PC-3 (cell line): Measurements from ENCODE around the gene ANAPC2. TPM values are rescaled to one million over a fixed set of nuclear protein-coding genes. Genes with fewer than 3 reads are reported as not detected.

Experiments
- ATAC-seq: fragments of 200-7000 bp; cut with Tn5 transposase; 2 replicates; pipeline ENCODE4 v1.9.1; 2020; ENCODE audit warnings: mild to moderate bottlenecking, moderate library complexity
- BruUV-seq: library from RNA; stranded (reverse); fragments of 400-500 nt; replicated peaks from 2 replicates; lab custom pipeline; 2021; lab: Mats Ljungman, UMichigan
- CTCF ChIA-PET: fragments of 300-600 bp; sonication (Branson Sonifier 250); formaldehyde crosslinking; loops from one replicate; lab custom pipeline; 2022; ENCODE audit warnings: antibody characterized with exemption; lab: Charles Lee
- POLR2A ChIA-PET: fragments of 300-600 bp; sonication (Branson Sonifier 250); formaldehyde crosslinking; loops from one replicate; lab custom pipeline; 2022; ENCODE audit warnings: antibody characterized with exemption; ENCODE audit not compliant: unreplicated experiment; lab: Charles Lee
- DNase-seq: peaks from one replicate; pipeline ENCODE4 v3.0.0-alpha.2; 2015
- H2AFZ ChIP-seq: fragments of 300-600 bp; sonication (generic); 2 replicates; pipeline ENCODE4 v1.6.0; 2016; ENCODE audit warnings: antibody characterized with exemption, low read length
- H3F3A ChIP-seq: fragments of 300-600 bp; sonication (generic); one replicate; pipeline ENCODE4 v1.6.0; 2017; ENCODE audit warnings: antibody characterized with exemption, low read length, control low read depth, mild to moderate bottlenecking; ENCODE audit not compliant: unreplicated experiment
- H3K27ac ChIP-seq: fragments of 300-600 bp; sonication (generic); 2 replicates; pipeline ENCODE4 v1.5.1; 2016; ENCODE audit warnings: mild to moderate bottlenecking, low read length
- H3K27me3 ChIP-seq: fragments of 300-600 bp; sonication (generic); 2 replicates; pipeline ENCODE4 v1.6.1; 2016; ENCODE audit warnings: low read length, mixed read lengths
- H3K36me3 ChIP-seq: fragments of 300-600 bp; sonication (generic); 2 replicates; pipeline ENCODE4 v1.6.1; 2016; ENCODE audit warnings: low read depth, mixed run types, low read length, mixed read lengths
- H3K4me1 ChIP-seq: fragments of 300-600 bp; sonication (generic); 2 replicates; pipeline ENCODE4 v1.5.1; 2016; ENCODE audit warnings: low read length; ENCODE audit not compliant: insufficient read depth
- H3K4me2 ChIP-seq: fragments of 300-600 bp; sonication (generic); 2 replicates; pipeline ENCODE4 v1.6.0; 2016; ENCODE audit warnings: low read length
- H3K4me3 ChIP-seq: fragments of 300-600 bp; sonication (generic); 2 replicates; pipeline ENCODE4 v1.5.1; 2016; ENCODE audit warnings: mild to moderate bottlenecking, low read length, mixed read lengths
- H3K79me2 ChIP-seq: fragments of 300-600 bp; sonication (generic); 2 replicates; pipeline ENCODE4 v1.6.1; 2017; ENCODE audit warnings: low read length, mixed read lengths
- H3K9ac ChIP-seq: fragments of 300-600 bp; sonication (generic); 2 replicates; pipeline ENCODE4 v1.6.0; 2016; ENCODE audit warnings: mild to moderate bottlenecking, low read length
- H3K9me2 ChIP-seq: fragments of 300-600 bp; sonication (generic); replicated peaks from 2 replicates; pipeline ENCODE4 v1.6.1; 2016; ENCODE audit warnings: mixed run types, low read length, mixed read lengths
- H3K9me3 ChIP-seq: fragments of 300-600 bp; sonication (generic); 2 replicates; pipeline ENCODE4 v1.6.1; 2016; ENCODE audit warnings: low read length, mixed read lengths
- H4K20me1 ChIP-seq: fragments of 300-600 bp; sonication (generic); 2 replicates; pipeline ENCODE4 v1.6.1; 2016; ENCODE audit warnings: low read length, mixed read lengths
- EZH2 ChIP-seq: fragments of 300-600 bp; sonication (generic); IDR thresholded peaks from one replicate; pipeline ENCODE4 v1.6.1; 2017; ENCODE audit warnings: antibody characterized with exemption, mild to moderate bottlenecking, low read length; ENCODE audit not compliant: unreplicated experiment
- EZH2phosphoT487 ChIP-seq: fragments of 300-600 bp; sonication (generic); IDR thresholded peaks from 2 replicates; pipeline ENCODE4 v1.6.1; 2018; ENCODE audit warnings: mild to moderate bottlenecking, antibody characterized with exemption, low read length, borderline replicate concordance
- intact Hi-C: fragments of 100-400 bp; cut with micrococcal nuclease; formaldehyde crosslinking; loops from 2 replicates; pipeline ENCODE4 v1.9.0; 2023
- total RNA-seq: library from RNA; depleted of rRNA; stranded (reverse); fragments of >200 nt; gene quantifications from 2 replicates; pipeline ENCODE4 v1.2.3, GENCODE V29; 2014
- TF ChIP-seq, protein P1 (sequence below): fragments of 300-600 bp; sonication (generic); conservative IDR thresholded peaks from 2 replicates; pipeline ENCODE4 v1.5.1; 2017; ENCODE audit warnings: antibody characterized with exemption, low read depth, mild to moderate bottlenecking, low read length

Gene ANAPC2
- total RNA-seq, 1 experiment from 2014 or later: 21.6 TPM

DNA sequence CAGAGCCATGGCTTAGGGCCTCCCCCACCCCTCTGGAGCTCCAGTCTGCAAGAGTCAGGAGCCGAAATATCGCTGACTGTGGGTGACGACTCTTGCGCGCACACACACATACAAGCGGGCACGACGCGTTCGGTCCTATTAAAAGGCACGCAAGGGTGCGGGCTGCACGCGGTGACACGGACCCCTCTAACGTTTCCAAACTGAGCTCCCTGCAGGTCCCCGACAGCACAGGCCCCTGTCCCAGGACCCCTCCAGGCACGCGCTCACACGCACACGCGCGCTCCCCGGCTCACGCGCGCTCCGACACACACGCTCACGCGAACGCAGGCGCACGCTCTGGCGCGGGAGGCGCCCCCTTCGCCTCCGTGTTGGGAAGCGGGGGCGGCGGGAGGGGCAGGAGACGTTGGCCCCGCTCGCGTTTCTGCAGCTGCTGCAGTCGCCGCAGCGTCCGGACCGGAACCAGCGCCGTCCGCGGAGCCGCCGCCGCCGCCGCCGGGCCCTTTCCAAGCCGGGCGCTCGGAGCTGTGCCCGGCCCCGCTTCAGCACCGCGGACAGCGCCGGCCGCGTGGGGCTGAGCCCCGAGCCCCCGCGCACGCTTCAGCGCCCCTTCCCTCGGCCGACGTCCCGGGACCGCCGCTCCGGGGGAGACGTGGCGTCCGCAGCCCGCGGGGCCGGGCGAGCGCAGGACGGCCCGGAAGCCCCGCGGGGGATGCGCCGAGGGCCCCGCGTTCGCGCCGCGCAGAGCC lies 49.5 kb downstream of the ANAPC2 start, which contains the start of gene GRIN1:
Gene GRIN1, plus strand, starts transcription at position 433 of the 746 bp plus-strand sequence. CDS start 333 bp downstream, outside the sequence.
- Histone ChIP-seq H3K9ac (no peak within 1 kb of the TSS), H3K4me3 (no peak within 1 kb of the TSS), H3K4me2 (no peak within 1 kb of the TSS), H3K9me3 (no peaks in the 10 kb centered on the region), H2AFZ (no peak within 1 kb of the TSS), H3K27ac (no peak within 1 kb of the TSS), H3K4me1 (no peaks in the 10 kb centered on the region), H4K20me1 (no peaks in the 10 kb centered on the region), H3K79me2 (no peaks in the 10 kb centered on the region), H3K36me3 (no peaks in the 10 kb centered on the region), H3F3A (no peaks in the 10 kb centered on the region), H3K9me2 (no peaks in the 10 kb centered on the region), H3K27me3 (peaks cover 10% of the 10 kb centered on the region; the same call in 1 of the 2 replicates)
- CTCF ChIA-PET: no interaction called here
- intact Hi-C loops: no loop called here
- DNase-seq (no peak), ATAC-seq (no peak)
- POLR2A ChIA-PET: no interaction called here
- BruUV-seq: no TSS peak
- TF ChIP-seq EZH2phosphoT487 (no peak), EZH2 (no peak)
- TF ChIP-seq, protein P1, sequence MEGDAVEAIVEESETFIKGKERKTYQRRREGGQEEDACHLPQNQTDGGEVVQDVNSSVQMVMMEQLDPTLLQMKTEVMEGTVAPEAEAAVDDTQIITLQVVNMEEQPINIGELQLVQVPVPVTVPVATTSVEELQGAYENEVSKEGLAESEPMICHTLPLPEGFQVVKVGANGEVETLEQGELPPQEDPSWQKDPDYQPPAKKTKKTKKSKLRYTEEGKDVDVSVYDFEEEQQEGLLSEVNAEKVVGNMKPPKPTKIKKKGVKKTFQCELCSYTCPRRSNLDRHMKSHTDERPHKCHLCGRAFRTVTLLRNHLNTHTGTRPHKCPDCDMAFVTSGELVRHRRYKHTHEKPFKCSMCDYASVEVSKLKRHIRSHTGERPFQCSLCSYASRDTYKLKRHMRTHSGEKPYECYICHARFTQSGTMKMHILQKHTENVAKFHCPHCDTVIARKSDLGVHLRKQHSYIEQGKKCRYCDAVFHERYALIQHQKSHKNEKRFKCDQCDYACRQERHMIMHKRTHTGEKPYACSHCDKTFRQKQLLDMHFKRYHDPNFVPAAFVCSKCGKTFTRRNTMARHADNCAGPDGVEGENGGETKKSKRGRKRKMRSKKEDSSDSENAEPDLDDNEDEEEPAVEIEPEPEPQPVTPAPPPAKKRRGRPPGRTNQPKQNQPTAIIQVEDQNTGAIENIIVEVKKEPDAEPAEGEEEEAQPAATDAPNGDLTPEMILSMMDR: no peak

DNA sequence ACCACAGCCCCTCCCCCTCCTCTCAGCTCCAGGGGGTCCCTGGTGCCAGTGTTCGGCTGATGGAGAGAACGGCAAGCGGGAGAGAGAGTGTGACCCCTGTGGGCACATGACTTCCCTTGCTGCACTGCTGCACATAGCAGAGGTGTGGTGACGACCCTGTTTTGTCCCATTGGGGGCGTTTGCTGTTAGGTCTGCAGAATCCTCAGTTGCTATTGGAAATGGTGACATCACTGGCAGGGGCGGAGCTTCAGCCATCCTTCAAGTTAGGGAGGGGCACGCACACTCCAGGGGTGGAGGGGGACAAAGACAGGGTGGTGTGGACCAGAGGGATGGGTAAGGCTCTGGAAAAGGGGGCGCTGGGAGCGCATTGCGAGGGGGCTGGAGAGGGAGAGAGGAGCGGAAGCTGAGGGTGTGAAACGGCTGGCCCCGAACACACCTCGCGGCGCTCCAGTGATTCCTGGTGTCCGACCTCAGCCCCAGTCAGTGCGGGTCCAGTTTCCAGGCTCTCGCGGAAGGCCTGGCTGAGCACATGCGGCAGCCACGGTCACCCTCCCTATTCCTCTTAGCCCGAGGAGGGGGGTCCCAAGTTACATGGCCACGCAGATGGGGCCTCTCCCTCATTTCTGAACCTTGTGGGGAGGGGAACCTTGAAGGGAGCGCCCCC lies 50.2 kb downstream of the ANAPC2 start:
- Histone ChIP-seq H3F3A (no peaks in the 10 kb centered on the region), H3K27ac (no peak overlapping the region), H2AFZ (no peak overlapping the region), H3K9ac (no peak overlapping the region), H3K9me3 (no peaks in the 10 kb centered on the region), H3K9me2 (no peaks in the 10 kb centered on the region), H4K20me1 (no peaks in the 10 kb centered on the region), H3K4me2 (no peak overlapping the region), H3K36me3 (no peaks in the 10 kb centered on the region), H3K4me1 (no peaks in the 10 kb centered on the region), H3K27me3 (peaks cover 10% of the 10 kb centered on the region; the same call in 1 of the 2 replicates), H3K79me2 (no peaks in the 10 kb centered on the region), H3K4me3 (no peak overlapping the region)
- intact Hi-C loops: no loop called here
- ChIA-PET POLR2A (no interaction called here), CTCF (no interaction called here)
- no peak for DNase-seq
- no peak; the same call in 1 of the 2 replicates for ATAC-seq
- BruUV-seq: no TSS peak
- TF ChIP-seq EZH2: no peak

DNA sequence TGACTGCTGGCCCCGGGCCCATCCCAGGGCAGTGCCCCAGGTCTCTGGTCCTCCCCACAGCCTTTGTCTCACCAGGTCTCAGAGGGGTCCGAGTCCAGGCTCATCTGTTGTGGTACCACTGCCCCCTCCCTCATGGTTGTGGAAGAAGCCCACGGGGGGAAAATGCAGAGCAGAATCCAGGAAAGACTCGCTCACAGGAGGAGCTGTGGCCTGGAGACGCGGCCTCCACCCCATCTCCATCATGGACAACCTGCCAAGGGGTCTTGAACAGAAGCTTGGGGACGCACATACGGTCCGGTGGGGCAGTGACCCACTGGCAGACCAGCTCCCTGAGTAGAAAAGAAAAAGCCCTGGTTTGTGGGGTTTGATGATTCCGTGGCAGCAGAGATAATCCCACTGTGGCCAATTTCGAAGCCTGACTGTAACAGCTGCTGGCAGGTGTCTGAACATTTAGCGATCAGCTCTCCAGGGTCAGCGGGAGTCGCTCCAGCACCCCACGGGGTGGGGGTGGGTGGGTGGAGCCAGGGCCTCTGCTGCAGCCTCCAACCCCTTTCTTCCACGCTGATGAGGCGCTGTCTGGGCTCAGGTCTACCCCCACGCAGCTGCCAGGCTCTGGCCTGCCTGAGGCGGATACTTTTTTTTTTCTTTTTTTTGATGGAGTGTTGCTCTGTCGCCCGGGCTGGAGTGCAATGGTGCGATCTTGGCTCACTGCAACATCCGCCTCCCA lies 51.3 kb downstream of the ANAPC2 start:
- no peaks in the 10 kb centered on the region for H3K9me2 ChIP-seq
- TF ChIP-seq, protein P1: no peak
- TF ChIP-seq EZH2: no peak
- H3K79me2 ChIP-seq: no peaks in the 10 kb centered on the region
- BruUV-seq: no TSS peak
- no peak for ATAC-seq
- H2AFZ ChIP-seq: no peak overlapping the region
- H4K20me1 ChIP-seq: no peaks in the 10 kb centered on the region
- H3K27ac ChIP-seq: no peak overlapping the region
- H3K4me3 ChIP-seq: no peak overlapping the region
- no peak for DNase-seq
- POLR2A ChIA-PET: no interaction called here
- intact Hi-C loops: no loop called here
- no peaks in the 10 kb centered on the region for H3F3A ChIP-seq
- H3K36me3 ChIP-seq: no peaks in the 10 kb centered on the region
- peaks cover 10% of the 10 kb centered on the region; the same call in 1 of the 2 replicates for H3K27me3 ChIP-seq
- H3K4me1 ChIP-seq: no peaks in the 10 kb centered on the region
- no peaks in the 10 kb centered on the region for H3K9me3 ChIP-seq
- CTCF ChIA-PET: no interaction called here
- H3K9ac ChIP-seq: no peak overlapping the region
- no peak overlapping the region for H3K4me2 ChIP-seq
